ENCODE data around the gene PTK6. TPM values are rescaled to one million over a fixed set of nuclear protein-coding genes. Genes with fewer than 3 reads are reported as not detected.

Gene PTK6
- total and polyA plus RNA-seq, 2 of the 13 experiments (the other 11 are each of a cell fraction or from before 2014, with no cell fraction given), result 0.08 TPM; not detected in 1

- TF ChIP-seq E2F5 (CRISPR knock-in tag; conservative IDR thresholded peaks at IDR 0.05), result no peak
- no peak for TF ChIP-seq ZNF75D (CRISPR knock-in tag; IDR thresholded peaks at IDR 0.05; ENCODE audit: borderline replicate concordance)
- TF ChIP-seq ZNF564 (CRISPR knock-in tag; IDR thresholded peaks at IDR 0.05), result no peak
- TF ChIP-seq RBFOX2 (IDR thresholded peaks at IDR 0.05; ENCODE audit: low read depth, low read length), result no peak
- no peak for TF ChIP-seq MXD3 (CRISPR knock-in tag; IDR thresholded peaks at IDR 0.05)
- TF ChIP-seq TRIM22 (IDR thresholded peaks at IDR 0.05), result no peak
- TF ChIP-seq PREB (CRISPR knock-in tag; IDR thresholded peaks at IDR 0.05), result no peak
- no peak for TF ChIP-seq ARID2 (CRISPR knock-in tag; IDR thresholded peaks at IDR 0.05; ENCODE audit: borderline replicate concordance)
- TF ChIP-seq HNRNPK (IDR thresholded peaks at IDR 0.05; ENCODE audit: low read depth, low read length, poor library complexity, severe bottlenecking), result no peak
- TF ChIP-seq ATF1 (CRISPR knock-in tag; IDR thresholded peaks at IDR 0.05), result no peak
- no peak for TF ChIP-seq TFDP2 (CRISPR knock-in tag; IDR thresholded peaks at IDR 0.05)
- TF ChIP-seq ATF5 (CRISPR knock-in tag; IDR thresholded peaks at IDR 0.05; ENCODE audit: low read depth), result no peak
- TF ChIP-seq REL (CRISPR knock-in tag; conservative IDR thresholded peaks at IDR 0.05), result no peak
- TF ChIP-seq KLF15 (CRISPR knock-in tag; IDR thresholded peaks at IDR 0.05; ENCODE audit: borderline replicate concordance), result no peak
- TF ChIP-seq CBX5 (CRISPR knock-in tag; IDR thresholded peaks at IDR 0.05; ENCODE audit: borderline replicate concordance), result no peak
- TF ChIP-seq ZNF567 (CRISPR knock-in tag; IDR thresholded peaks at IDR 0.05; ENCODE audit: borderline replicate concordance), result no peak
- no peak for TF ChIP-seq BCL3 (CRISPR knock-in tag; IDR thresholded peaks at IDR 0.05)
- TF ChIP-seq HNF1B (CRISPR knock-in tag; IDR thresholded peaks at IDR 0.05), result 0 out of 2 replicates have a peak, but pooled peaks have one; percentile 9
- no peak for TF ChIP-seq KMT2A (CRISPR knock-in tag; IDR thresholded peaks at IDR 0.05)
These were observed 20.3 kb upstream of the PTK6 start (continued) for GRCh38 chr20:63557481-63557891.

Data from HepG2 (cell line).